BE2C (cell line): ENCODE measurements around the gene FN3KRP.

Experiments used
- DNase-seq: peaks from one replicate; pipeline ENCODE4 v3.0.0-alpha.2; 2020
- H3K27me3 ChIP-seq: fragments of 250-450 bp; sonication (Bioruptor Pico); 2 replicates; pipeline ENCODE4 v1.5.1; 2020; ENCODE audit warnings: mild to moderate bottlenecking
- H3K36me3 ChIP-seq: fragments of 250-450 bp; sonication (Bioruptor Pico); 2 replicates; pipeline ENCODE4 v1.5.1; 2020; ENCODE audit warnings: mild to moderate bottlenecking
- H3K4me1 ChIP-seq: fragments of 250-450 bp; sonication (Bioruptor Pico); 2 replicates; pipeline ENCODE4 v1.5.1; 2020
- H3K4me3 ChIP-seq: 2 replicates; pipeline ENCODE4 v1.5.1; 2011; ENCODE audit warnings: low read depth, low read length
- H3K9me3 ChIP-seq: fragments of 250-450 bp; sonication (Bioruptor Pico); 2 replicates; pipeline ENCODE4 v1.5.1; 2020
- TF ChIP-seq, protein P1 (sequence below): IDR thresholded peaks from 2 replicates; pipeline ENCODE4 v1.5.1; 2012; ENCODE audit warnings: mild to moderate bottlenecking, low read depth, low read length

The FN3KRP gene

GRCh38 chr17:82709024-82709675, 7.4 kb upstream of the FN3KRP start:
- Histone ChIP-seq H3K4me3 (no peak overlapping the region), H3K36me3 (no peaks in the 10 kb centered on the region), H3K4me1 (no peaks in the 10 kb centered on the region), H3K27me3 (no peaks in the 10 kb centered on the region), H3K9me3 (no peaks in the 10 kb centered on the region)
- TF ChIP-seq, protein P1, sequence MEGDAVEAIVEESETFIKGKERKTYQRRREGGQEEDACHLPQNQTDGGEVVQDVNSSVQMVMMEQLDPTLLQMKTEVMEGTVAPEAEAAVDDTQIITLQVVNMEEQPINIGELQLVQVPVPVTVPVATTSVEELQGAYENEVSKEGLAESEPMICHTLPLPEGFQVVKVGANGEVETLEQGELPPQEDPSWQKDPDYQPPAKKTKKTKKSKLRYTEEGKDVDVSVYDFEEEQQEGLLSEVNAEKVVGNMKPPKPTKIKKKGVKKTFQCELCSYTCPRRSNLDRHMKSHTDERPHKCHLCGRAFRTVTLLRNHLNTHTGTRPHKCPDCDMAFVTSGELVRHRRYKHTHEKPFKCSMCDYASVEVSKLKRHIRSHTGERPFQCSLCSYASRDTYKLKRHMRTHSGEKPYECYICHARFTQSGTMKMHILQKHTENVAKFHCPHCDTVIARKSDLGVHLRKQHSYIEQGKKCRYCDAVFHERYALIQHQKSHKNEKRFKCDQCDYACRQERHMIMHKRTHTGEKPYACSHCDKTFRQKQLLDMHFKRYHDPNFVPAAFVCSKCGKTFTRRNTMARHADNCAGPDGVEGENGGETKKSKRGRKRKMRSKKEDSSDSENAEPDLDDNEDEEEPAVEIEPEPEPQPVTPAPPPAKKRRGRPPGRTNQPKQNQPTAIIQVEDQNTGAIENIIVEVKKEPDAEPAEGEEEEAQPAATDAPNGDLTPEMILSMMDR, result no peak
- DNase-seq, result no peak

GRCh38 chr17:82709676-82710498, 6.6 kb upstream of the FN3KRP start:
- TF ChIP-seq, protein P1, result no peak
- H3K36me3 ChIP-seq, result no peaks in the 10 kb centered on the region
- H3K4me3 ChIP-seq, result no peak overlapping the region
- no peaks in the 10 kb centered on the region for H3K9me3 ChIP-seq
- no peaks in the 10 kb centered on the region for H3K4me1 ChIP-seq
- H3K27me3 ChIP-seq, result no peaks in the 10 kb centered on the region
- DNase-seq, result no peak

GRCh38 chr17:82710499-82711232, 5.8 kb upstream of the FN3KRP start:
- Histone ChIP-seq H3K4me3 (no peak overlapping the region), H3K4me1 (no peaks in the 10 kb centered on the region), H3K27me3 (no peaks in the 10 kb centered on the region), H3K36me3 (no peaks in the 10 kb centered on the region), H3K9me3 (no peaks in the 10 kb centered on the region)
- TF ChIP-seq, protein P1, result no peak
- DNase-seq, result no peak

- Histone ChIP-seq H3K36me3 (0 out of 2 replicates have a peak, but pooled peaks cover 3% of the 10 kb centered on the region), H3K4me3 (no peak overlapping the region), H3K4me1 (no peaks in the 10 kb centered on the region), H3K9me3 (peaks cover 3% of the 10 kb centered on the region; the same call in 1 of the 2 replicates), H3K27me3 (no peaks in the 10 kb centered on the region)
- no peak for DNase-seq
- TF ChIP-seq, protein P1, result no peak
Observed at GRCh38 chr17:82713071-82713723, 3.3 kb upstream of the FN3KRP start.

- TF ChIP-seq, protein P1, result no peak
- no peaks in the 10 kb centered on the region for H3K4me1 ChIP-seq
- H3K27me3 ChIP-seq, result no peaks in the 10 kb centered on the region
- peaks cover 3% of the 10 kb centered on the region; the same call in 1 of the 2 replicates for H3K9me3 ChIP-seq
- H3K4me3 ChIP-seq, result no peak overlapping the region
- H3K36me3 ChIP-seq, result peaks cover 17% of the 10 kb centered on the region
- no peak for DNase-seq
Observed at GRCh38 chr17:82718986-82719685, 2.6 kb downstream of the FN3KRP start.
